Measurements from ENCODE around the gene NRIP2. TPM values are rescaled to one million over a fixed set of nuclear protein-coding genes. Genes with fewer than 3 reads are reported as not detected.

The NRIP2 gene
- total RNA-seq, 1 donor, result not detected

DNA sequence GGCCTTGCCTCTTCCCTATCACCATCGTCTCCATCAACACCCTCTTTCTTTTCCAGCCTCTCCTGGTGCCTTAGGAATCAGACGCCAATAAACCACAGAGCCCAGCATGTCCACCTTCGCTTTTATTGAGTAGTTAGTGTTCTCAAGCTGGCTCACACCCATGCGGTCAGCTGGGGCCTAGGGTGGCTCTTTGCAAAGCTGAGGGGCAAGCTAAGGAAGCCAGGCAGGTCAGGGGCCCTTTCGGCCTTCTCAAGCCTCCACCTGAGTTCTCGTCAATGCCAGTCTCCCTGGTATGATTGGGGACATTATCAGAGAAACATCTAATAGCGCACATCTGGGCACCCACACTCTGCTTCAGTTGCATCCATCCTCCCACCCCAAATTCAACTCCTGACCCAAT lies 22.7 kb upstream of the NRIP2 start:
- Histone ChIP-seq H3K79me2 (ENCODE audit: insufficient read depth, low read length) (no peaks in the 10 kb centered on the region), H4K20me1 (ENCODE audit: insufficient read depth, low read length) (no peaks in the 10 kb centered on the region), H3K4me3 (ENCODE audit: insufficient read depth, low read length) (no peak overlapping the region), H3K27me3 (ENCODE audit: insufficient read depth, low read length) (no peaks in the 10 kb centered on the region), H3K9me3 (ENCODE audit: low read depth, low read length) (no peaks in the 10 kb centered on the region), H3K27ac (ENCODE audit: low read depth, low read length) (no peak overlapping the region), H3K4me2 (ENCODE audit: insufficient read depth, low read length) (no peak overlapping the region), H2AFZ (ENCODE audit: low read length) (no peak overlapping the region), H3K4me1 (ENCODE audit: insufficient read depth, low read length) (no peaks in the 10 kb centered on the region), H3K36me3 (ENCODE audit: insufficient read depth, low read length) (peaks cover 5% of the 10 kb centered on the region)
- DNase-seq (ENCODE audit: insufficient read length, low spot score, missing footprints), result no peak
- TF ChIP-seq, protein P1, sequence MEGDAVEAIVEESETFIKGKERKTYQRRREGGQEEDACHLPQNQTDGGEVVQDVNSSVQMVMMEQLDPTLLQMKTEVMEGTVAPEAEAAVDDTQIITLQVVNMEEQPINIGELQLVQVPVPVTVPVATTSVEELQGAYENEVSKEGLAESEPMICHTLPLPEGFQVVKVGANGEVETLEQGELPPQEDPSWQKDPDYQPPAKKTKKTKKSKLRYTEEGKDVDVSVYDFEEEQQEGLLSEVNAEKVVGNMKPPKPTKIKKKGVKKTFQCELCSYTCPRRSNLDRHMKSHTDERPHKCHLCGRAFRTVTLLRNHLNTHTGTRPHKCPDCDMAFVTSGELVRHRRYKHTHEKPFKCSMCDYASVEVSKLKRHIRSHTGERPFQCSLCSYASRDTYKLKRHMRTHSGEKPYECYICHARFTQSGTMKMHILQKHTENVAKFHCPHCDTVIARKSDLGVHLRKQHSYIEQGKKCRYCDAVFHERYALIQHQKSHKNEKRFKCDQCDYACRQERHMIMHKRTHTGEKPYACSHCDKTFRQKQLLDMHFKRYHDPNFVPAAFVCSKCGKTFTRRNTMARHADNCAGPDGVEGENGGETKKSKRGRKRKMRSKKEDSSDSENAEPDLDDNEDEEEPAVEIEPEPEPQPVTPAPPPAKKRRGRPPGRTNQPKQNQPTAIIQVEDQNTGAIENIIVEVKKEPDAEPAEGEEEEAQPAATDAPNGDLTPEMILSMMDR (IDR thresholded peaks at IDR 0.05; ENCODE audit: extremely low read depth, low read depth, low read length), result no peak

DNA sequence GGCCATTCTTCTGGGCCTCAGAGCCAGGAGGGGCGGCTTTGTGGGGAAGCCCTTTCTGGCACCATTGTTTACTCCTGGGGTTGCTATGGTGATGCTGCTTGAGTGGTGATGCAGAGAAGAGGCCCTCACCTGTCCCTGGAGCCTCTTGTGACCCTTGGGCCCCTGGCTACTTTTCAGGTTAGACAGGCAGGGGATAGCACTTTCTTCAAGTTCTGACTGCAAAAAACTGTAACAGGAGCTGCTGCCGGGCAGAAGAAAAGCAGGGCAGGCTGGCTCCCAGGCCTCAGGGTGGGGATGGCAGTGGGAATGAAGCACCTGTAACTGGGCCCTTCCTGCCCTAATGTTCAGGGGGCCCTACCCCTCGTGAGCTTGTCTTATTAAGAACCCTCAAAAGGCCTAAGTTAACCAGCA lies 22.2 kb upstream of the NRIP2 start, which contains the start of gene TEX52:
Gene TEX52, minus strand, starts transcription at position 19 of the 411 bp plus-strand sequence. Its CDS starts 13 bp downstream, at position 6.
- TF ChIP-seq, protein P1 (IDR thresholded peaks at IDR 0.05; ENCODE audit: extremely low read depth, low read depth, low read length), result no peak
- Histone ChIP-seq H4K20me1 (ENCODE audit: insufficient read depth, low read length) (no peaks in the 10 kb centered on the region), H3K4me1 (ENCODE audit: insufficient read depth, low read length) (no peaks in the 10 kb centered on the region), H3K79me2 (ENCODE audit: insufficient read depth, low read length) (no peaks in the 10 kb centered on the region), H3K27ac (ENCODE audit: low read depth, low read length) (no peak within 1 kb of the TSS), H3K27me3 (ENCODE audit: insufficient read depth, low read length) (no peaks in the 10 kb centered on the region), H3K36me3 (ENCODE audit: insufficient read depth, low read length) (peaks cover 5% of the 10 kb centered on the region), H3K9me3 (ENCODE audit: low read depth, low read length) (no peaks in the 10 kb centered on the region), H3K4me2 (ENCODE audit: insufficient read depth, low read length) (no peak within 1 kb of the TSS), H2AFZ (ENCODE audit: low read length) (no peak within 1 kb of the TSS), H3K4me3 (ENCODE audit: insufficient read depth, low read length) (no peak within 1 kb of the TSS)
- no peak for DNase-seq (ENCODE audit: insufficient read length, low spot score, missing footprints)

DNA sequence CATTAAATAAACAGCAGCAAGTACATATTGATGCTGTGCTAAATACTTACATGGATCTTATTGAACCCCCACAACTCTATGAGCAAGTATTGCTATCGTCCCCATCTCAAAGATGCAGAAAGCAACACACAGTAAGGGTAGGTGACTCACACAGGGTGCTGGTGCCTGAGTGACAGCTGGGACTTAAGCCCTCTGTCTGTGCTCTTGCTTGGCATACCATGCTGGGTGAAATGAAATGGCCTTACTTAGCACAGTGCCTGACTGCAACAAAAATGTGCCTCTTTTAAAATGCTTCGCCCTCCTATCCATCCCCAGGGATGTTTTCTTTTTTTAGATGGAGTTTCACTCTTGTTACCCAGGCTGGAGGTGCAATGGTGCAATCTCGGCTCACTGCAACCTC lies 21.2 kb upstream of the NRIP2 start:
- H3K27me3 ChIP-seq (ENCODE audit: insufficient read depth, low read length), result no peaks in the 10 kb centered on the region
- no peak overlapping the region for H2AFZ ChIP-seq (ENCODE audit: low read length)
- no peaks in the 10 kb centered on the region for H3K9me3 ChIP-seq (ENCODE audit: low read depth, low read length)
- no peaks in the 10 kb centered on the region for H3K79me2 ChIP-seq (ENCODE audit: insufficient read depth, low read length)
- H3K27ac ChIP-seq (ENCODE audit: low read depth, low read length), result no peak overlapping the region
- TF ChIP-seq, protein P1 (IDR thresholded peaks at IDR 0.05; ENCODE audit: extremely low read depth, low read depth, low read length), result no peak
- peaks cover 5% of the 10 kb centered on the region for H3K36me3 ChIP-seq (ENCODE audit: insufficient read depth, low read length)
- no peak overlapping the region for H3K4me2 ChIP-seq (ENCODE audit: insufficient read depth, low read length)
- no peak overlapping the region for H3K4me3 ChIP-seq (ENCODE audit: insufficient read depth, low read length)
- DNase-seq (ENCODE audit: insufficient read length, low spot score, missing footprints), result no peak
- H4K20me1 ChIP-seq (ENCODE audit: insufficient read depth, low read length), result no peaks in the 10 kb centered on the region
- H3K4me1 ChIP-seq (ENCODE audit: insufficient read depth, low read length), result no peaks in the 10 kb centered on the region

DNA sequence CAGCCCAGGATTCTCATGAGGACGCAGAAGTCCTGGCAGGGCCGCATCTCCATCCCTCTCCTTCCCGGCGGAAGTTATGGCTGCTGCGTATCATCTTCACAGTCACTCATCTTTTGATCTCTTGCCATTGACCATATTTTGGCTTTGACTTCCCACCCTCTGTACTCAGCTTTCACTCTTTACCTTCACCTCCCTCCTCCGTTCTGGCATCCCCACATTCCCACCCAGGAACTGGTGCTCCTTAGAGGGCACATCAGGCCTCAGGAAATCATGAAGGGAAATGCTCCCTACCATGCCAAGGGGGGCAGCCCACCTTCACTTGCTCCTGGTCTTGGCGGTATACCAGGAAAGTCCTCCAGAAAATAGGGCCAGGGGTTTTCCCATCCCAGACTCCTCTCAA lies 20.7 kb upstream of the NRIP2 start:
- no peaks in the 10 kb centered on the region for H3K4me1 ChIP-seq (ENCODE audit: insufficient read depth, low read length)
- no peaks in the 10 kb centered on the region for H3K79me2 ChIP-seq (ENCODE audit: insufficient read depth, low read length)
- H4K20me1 ChIP-seq (ENCODE audit: insufficient read depth, low read length), result no peaks in the 10 kb centered on the region
- no peak overlapping the region for H2AFZ ChIP-seq (ENCODE audit: low read length)
- no peak overlapping the region for H3K27ac ChIP-seq (ENCODE audit: low read depth, low read length)
- H3K27me3 ChIP-seq (ENCODE audit: insufficient read depth, low read length), result no peaks in the 10 kb centered on the region
- DNase-seq (ENCODE audit: insufficient read length, low spot score, missing footprints), result no peak
- H3K9me3 ChIP-seq (ENCODE audit: low read depth, low read length), result no peaks in the 10 kb centered on the region
- H3K4me2 ChIP-seq (ENCODE audit: insufficient read depth, low read length), result no peak overlapping the region
- H3K36me3 ChIP-seq (ENCODE audit: insufficient read depth, low read length), result peaks cover 5% of the 10 kb centered on the region
- TF ChIP-seq, protein P1 (IDR thresholded peaks at IDR 0.05; ENCODE audit: extremely low read depth, low read depth, low read length), result no peak
- H3K4me3 ChIP-seq (ENCODE audit: insufficient read depth, low read length), result no peak overlapping the region

All from osteoblast (primary cell).